Heart left ventricle (tissue), 13 donors: ENCODE results near the gene LPO.

Experiments
- CTCF ChIP-seq, 12 donors: fragments of 200-600 bp; sonication (generic) in 4 of 12; IDR thresholded peaks; one replicate each; pipeline versions ENCODE4 v1.5.0 to v1.8.0; 2018 to 2022; ENCODE audit warnings: antibody characterized with exemption in 12 of 12, mild to moderate bottlenecking in 5 of 12
- POLR2A ChIP-seq, 2 donors: fragments of 450-650 bp; IDR thresholded peaks; one replicate each; pipeline ENCODE4 v1.6.1; 2017; ENCODE audit warnings: antibody characterized with exemption in 2 of 2, mild to moderate bottlenecking in 2 of 2, moderate library complexity in 2 of 2
- donor health status: ischemic (EF 13 %, LVEDD 7.1; RV severe dilation, severe dysfunction).
- donor health status: DM: no; HTN: yes; CAD: no.
- donor health status: DM: no; HTN: no; CAD: no.
- donor health status: ischemic (EF 25% LVEDD 6.9; RV normal size, moderate dysfunction).
- donor health status: ischemic (EF 25% LVEDD 5.7; RV mildly dilated, moderate dysfunction).
- donor health status: ischemic (EF 35%, LVEDD 5.7; RV mildly dilated, moderate dysfunction).
- donor health status: nonischemic (EF 11% LVEDD 7.7; RV severe dilation, severe dysfunction).
- donor health status: DM: yes; HTN: yes; CAD: no.
- donor health status: PGD.
- donor health status: ischemic (EF 29% LVEDD 5.4; RV normal size, mild dysfunction).
- donor health status: nonischemic (EF 23%, LVEDD 6.1; RV moderate dilation, normal function).

GRCh38 chr17:58232707-58233156 lies 5.7 kb upstream of the LPO start:
- TF ChIP-seq CTCF (IDR thresholded peaks at IDR 0.05) (no peak), POLR2A (IDR thresholded peaks at IDR 0.05) (no peak)
